Measurements from ENCODE around the gene TRIM10.
"Not testable (repeated sequence)": the region's sequence is repeated elsewhere in the genome, so short reads cannot be mapped to it uniquely, and the experiment has no call there.

TRIM10 gene

DNA sequence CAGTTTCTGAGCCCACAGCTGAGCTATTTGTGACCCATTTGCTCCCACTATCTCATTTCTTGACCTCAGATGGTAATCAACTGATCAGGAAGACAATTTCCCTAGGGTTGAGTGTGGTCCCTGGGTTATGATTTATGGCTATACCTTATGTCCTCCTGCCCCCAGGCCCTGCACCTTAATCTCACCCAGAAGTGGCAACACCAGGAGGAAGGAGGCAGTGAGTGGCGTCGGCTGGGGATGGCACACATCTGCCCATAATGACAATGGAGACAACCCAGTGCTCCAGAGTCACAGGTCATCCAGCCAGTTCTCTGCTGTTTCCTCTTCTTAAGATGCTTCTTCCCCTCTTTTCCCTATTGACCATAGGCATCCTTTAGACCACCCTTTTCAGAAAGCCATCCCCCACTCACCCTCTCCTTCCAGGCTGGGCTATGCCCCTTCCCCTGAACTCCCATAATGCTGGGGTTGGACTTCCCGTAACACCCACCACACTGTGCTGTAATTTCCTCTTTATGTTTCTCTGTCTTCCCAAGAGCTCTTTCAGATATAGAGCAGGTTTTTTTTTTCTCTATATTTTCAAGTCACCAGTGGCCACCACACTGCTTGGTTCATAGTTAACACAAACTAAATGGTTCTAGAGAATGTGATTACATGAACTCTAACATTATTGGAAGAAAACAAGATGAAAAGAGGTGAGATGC lies 8.0 kb downstream of the TRIM10 start:
- no peak for DNase-seq

DNA sequence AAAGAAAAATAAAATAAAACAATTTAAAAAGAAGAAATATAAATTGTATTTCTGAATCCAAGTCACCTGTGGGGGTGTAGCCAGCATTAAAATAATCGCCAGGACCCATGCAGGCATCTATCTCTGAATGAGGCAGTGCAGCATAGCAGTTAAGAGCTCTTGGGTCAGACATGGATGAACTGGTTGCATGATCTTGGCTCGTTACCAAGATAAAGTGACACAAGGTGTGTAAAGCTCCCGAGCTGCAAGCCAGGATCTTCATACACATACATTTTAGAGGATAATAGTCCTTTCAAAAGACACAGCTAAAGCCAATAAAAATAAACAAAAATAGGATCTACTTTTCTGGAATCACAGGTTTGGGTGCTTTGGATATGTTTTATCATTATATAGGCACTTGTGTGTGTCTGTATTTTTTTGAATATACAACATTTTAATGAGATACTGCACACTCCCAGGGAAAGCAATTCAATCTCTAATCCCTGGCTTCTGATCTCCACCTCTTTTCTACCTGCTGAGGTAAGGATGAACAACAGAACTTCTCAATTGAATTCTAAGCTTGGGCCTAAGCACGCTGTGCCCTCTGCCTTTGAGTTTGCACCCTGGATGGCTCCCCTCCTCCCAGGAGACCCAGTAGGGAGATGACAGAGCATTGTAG lies 8.9 kb downstream of the TRIM10 start:
- DNase-seq: no peak

DNA sequence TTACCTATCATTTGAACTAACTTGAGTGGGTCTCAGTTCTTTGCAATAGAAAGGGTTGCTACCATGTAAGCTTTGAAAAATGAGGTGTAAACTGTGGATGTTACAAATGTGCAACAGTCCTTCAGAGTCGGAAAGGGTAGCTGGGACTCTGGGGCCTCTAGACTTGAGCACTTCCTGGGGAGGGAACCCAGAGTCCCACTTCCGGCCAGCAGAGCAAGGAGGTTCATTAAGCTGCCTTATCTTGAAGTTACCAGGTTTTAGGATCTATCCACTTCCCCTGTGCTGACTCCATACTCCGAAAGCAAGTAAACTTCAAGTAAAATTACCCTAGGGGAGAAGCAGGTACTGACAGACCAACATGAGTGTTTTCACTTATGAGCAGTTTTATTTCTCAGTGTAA lies 9.4 kb downstream of the TRIM10 start:
- no peak for DNase-seq

DNA sequence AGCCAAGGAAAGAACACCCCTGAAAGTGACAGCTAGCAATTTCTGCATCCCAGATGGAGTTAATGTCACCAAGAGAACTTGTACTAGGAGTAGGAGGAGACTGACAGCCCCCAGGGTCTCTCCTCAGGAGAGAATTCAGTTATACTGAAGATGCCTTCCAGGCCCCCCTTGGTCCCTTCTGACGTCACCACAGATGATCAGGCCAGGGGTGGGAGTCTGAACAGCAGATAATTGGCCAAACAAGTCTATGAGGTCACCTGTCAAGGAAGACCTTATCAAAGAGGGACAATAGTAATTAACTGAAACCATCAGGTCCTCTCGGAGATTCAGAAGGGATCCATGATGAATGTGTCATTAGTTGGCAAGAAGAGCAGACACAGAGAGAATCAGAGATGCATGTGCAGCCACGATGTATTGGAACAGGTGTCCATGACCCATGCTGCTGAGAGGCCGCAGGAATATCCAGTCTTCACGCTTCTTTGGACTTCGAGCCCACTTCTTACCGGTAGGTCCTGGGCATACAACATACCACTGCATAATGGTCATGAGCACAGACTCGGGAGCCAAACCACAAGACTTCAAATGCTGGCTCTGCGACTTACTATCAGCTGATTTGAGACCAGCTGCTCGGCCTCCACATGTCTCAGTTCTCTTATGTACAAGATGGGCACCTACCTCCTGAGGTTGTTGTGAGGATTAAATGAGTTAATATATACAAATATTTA lies 10.2 kb downstream of the TRIM10 start:
- DNase-seq: no peak

DNA sequence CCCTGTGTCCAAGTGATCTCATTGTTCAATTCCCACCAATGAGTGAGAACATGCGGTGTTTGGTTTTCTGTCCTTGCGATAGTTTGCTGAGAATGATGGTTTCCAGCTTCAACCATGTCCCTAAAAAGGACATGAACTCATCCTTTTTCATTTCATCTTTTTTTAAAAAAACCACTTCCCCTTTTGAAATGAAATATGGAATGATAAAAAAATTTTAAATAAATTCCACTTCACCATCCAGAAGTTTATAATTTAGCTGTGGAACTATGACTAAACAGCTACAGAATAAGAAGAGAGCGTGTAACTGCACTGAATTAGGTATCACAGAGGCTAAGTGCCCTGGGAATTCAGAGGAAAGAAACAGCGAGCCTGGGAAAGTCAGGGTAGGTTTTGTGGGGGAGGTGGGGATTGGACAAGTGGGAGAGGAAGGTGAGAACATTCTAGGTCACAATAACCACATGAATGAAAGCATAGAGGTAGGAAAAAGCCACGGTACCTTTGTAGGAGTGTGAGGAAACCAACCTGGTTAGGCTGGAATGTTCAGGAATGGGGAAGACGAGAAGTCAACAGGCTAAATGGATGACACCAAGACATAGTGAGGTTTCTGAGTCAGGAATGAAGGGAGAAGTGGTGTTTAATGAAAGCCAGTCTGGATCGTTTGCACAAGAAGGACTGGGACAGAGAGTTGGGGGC lies 11.0 kb downstream of the TRIM10 start:
- no peak for DNase-seq

DNA sequence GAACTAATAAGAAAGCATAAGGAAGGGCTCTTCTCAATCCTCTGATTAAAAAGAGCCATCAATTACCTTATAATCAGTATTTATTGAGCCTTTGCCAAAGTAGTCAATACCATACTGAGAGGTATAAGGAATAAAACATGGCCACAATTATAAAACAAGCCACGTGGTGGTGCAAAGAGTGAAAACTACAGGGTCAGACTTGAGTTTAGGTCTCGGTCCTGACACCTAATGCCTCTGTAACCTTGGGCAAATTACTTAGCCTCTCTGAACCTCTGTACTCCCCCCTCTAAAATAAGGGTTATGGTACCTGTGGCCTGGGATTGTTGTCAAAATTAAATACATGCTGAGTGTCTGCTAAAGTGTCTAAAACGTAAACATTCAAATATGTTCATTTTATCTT lies 11.8 kb downstream of the TRIM10 start:
- DNase-seq: no peak

DNA sequence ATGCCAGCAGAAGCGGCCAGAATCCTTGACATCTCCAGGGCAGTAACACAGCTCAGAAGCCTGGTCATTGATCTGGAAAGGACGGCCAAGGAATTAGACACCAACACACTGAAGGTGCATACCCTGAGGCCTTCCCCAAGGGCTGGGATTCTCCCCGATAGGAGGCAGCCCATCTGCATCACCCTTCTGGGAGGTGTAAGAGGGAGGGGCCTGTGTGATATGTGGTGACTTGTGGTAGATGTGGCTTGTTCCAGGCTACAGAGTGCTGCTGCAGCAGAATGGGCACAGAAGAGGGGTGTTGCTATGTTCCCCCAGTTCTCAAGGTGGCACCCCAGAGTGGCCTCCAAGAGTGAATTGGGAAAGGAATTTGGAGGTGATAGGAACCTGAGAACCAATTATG lies 13.9 kb downstream of the TRIM10 start:
- DNase-seq: no peak

DNA sequence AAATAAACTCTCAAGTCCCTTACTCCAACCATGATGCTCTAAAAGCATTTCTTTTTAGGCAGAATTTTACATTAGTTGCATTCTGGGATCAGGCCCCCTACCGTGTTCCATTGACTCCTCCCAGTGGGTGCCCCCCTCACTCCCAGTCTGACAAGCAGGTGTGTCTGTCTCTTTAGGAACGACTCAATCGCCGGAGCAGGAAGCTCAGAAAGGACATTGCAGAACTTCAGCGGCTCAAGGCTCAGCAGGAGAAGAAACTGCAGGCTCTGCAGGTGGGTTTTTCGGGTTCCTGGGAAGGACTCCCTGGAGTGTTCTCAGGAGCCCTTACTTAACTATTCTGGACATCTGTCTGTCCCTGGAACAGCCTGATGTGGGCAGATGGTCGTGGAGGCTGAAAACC lies 15.2 kb downstream of the TRIM10 start:
- DNase-seq: no peak

DNA sequence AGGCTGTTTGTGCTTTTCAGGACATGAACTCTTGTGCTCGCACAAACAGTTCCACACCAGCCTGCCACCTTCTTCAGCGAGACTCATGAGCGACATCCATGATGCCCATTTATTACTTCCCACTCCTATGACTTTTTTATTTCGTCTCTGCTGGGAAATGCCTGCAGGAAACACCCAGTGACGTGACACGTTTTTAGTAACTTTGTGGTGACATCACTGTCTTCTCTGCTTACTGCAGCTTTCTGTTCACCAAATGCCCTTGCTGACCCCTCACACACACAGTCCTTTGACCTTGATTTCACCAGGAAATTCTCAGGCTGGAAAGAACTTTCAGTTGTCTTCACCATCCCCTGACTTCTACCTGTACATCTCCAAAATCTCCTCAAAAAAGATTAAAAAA lies 16.2 kb downstream of the TRIM10 start:
- no peak for DNase-seq

DNA sequence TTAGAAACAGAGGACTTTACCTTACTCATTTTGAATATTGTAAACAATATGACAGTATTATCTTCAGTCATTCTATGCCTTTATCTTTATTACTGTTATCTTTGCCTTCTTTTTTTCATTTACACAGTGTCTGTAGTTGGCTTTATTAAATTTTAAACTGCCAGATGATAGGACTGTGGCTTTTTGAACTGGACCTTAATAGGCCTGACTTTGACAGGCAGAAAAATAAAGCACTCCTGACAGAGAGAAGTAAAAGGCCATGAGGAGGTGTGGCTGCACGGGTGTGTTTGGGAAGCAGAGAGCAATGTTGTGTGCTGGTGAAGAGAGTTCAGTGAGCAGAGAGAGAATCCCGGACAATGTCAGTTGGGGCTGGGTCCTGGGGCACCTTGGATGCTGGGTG lies 17.2 kb downstream of the TRIM10 start:
- DNase-seq: no peak

DNA sequence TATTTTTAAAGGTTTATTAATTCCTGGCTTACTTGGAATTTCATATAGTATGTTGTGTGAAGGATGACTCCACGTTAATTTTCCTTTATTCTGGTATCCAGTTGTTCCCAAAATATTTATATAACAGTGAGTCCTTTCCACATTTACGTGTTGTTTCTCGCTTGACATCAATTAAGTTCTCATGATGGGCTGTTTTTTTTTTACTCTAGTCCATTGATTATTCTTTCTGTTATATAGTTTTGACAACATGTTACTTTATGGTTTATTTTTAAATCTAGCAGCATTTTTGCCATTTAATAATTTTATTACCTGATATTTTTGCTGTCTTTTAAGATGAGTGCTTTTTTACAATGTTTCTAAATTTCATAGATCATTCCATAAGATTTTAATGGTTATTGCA lies 18.3 kb downstream of the TRIM10 start:
- no peak for DNase-seq

DNA sequence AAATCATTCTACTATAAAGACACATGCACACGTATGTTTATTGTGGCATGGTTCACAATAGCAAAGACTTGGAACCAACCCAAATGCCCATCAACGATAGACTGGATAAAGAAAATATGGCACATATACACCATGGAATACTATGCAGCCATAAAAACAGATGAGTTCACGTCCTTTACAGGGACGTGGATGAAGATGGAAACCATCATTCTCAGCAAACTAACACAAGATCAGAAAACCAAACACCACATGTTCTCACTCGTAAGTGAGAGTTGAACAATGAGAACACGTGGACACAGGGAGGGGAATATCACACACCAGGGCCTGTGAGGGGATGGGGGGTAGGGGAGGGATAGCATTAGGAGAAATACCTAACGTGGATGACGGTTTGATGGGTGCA lies 20.8 kb downstream of the TRIM10 start:
- DNase-seq: not testable (repeated sequence)

DNA sequence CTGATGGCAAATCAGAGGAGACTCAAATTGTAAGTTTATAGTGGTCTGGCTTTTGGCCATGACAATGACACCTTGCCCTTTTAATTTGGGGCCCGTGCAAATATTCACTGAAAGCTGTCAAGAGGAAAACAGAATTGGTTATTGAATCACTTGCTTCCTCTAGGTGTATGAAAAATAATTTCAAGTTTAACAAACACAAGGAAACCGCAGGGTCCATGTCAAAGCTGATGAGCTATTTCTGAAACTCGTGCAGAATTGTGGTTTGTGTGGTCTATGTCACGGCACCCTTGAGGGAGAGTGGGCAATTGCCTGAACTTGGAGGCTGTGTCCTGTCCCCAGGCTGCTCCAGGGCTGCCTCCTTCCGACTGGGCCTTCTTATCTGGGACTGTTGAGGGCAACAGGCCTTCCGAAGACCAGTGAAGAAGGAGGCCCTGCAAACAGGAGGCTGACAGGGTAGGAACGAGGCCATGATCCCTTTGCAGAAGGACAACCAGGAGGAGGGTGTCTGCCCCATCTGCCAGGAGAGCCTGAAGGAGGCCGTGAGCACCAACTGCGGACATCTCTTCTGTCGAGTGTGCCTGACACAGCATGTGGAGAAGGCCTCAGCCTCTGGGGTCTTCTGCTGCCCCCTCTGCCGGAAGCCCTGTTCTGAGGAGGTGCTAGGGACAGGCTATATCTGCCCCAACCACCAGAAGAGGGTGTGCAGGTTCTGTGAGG lies 24.3 kb downstream of the TRIM10 start:
- DNase-seq: no peak

DNA sequence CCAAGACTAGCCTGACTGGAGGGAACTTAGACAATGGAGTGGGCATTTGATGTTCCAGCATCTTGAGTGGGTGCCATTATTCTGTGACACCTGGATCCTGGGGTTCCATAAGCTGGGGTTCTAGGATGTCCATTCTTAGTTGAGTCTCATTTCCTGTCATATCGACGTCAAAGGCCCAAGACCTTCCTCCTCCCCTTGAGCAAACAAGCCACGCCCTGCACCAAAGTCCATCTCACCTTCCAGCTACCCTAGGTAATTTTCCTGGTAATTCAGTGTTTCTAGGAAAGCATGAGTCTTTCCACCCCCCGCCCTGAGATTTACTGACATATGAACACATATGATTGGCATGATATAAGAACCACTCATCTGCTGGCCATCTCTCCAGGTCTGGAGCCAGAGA lies 25.3 kb downstream of the TRIM10 start, which contains the start of gene TRIM40:
Gene TRIM40, plus strand, starts transcription at position 384 of the 400 bp plus-strand sequence. CDS start 897 bp downstream, outside the sequence.
- no peak for DNase-seq

DNA sequence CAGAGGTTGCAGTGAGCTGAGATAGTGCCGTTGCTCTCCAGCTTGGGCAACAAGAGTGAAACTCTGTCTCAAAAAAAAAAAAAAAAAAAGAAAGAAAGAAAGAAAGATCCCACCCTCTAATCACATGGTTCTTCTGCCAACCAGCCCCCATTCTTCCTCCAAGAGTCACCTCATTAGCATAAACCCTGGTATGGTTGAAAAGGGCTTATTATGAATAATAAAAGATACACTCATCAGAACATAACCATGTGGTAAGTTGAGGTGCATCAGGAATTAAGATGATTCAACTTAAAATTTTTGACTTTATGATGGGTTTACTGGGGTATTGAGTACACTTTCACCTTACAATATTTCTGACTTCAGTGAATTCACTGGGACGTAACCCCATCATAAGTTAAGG lies 25.9 kb downstream of the TRIM10 start:
- no peak for DNase-seq

DNA sequence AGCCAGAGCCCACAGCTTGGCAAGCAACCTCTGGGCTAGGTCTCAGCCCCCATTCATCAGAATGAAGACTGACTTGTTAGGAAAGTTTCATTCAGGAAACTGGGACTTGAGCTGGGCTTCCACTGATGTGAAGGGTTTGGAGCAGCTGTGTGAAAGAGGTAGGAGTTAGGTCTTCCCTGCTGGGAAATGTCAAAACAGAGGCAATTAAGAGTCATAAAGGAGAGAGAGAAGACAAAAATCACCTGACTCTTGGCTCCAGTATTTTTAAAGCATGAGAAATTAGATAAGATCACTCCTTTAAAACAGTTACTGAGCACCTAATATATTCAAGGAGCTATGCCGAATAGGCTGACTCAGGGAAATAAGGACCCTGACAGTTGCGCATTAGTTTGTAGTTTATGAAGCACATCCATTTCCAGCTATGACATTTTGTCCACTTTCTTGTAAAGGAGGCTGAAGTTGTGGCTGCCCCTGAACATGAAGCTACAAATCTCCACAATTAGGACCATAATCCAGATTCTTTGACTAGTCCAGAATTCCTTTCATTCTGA lies 29.0 kb downstream of the TRIM10 start:
- DNase-seq: no peak

DNA sequence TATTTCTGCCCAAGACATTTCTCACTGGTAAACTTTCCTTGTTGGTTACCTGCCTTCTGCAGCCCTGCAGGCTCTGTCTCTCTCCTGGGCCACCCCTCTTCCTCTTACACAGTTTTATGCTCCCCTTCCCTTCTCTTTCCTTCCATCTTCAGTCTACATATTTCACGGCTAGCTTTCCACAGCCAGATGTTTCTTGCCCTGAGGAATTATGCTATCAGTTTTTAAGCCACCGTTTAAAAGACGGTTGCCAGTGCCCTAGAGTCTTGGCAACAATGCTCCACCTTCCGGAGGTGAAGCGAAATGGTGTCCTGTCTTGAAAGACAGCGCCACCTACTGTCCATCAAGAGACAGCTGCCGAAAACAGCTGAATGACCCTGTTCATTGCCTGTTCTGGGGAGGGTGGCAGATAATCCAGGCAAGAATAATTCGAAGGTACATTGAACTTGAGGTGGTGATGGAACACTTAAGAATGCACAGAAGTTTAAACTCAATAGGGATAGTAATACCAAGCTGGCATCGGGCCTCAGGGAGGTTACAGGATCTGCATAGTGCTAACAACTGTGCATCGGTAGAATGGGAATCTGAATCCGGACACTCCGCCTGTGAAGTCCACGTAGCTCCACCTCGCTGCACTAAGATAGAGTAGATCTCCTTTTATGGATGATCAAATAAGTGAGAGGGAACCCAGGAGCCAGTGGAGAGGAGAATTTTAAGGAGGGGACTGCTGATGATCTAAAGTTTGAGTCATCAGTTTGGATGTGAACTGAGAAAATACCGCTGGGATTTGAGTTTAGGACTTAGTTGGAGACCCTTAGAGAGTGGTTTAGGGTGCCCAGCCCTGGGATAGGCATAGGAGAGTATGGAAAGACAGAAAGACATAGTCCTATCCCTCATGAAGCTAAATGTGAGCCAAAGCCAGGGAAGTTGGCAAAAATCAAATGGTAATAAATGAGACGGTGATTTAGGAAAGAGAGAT lies 29.8 kb downstream of the TRIM10 start:
- peak in 1 of 2 donors; percentile 64 for DNase-seq

DNA sequence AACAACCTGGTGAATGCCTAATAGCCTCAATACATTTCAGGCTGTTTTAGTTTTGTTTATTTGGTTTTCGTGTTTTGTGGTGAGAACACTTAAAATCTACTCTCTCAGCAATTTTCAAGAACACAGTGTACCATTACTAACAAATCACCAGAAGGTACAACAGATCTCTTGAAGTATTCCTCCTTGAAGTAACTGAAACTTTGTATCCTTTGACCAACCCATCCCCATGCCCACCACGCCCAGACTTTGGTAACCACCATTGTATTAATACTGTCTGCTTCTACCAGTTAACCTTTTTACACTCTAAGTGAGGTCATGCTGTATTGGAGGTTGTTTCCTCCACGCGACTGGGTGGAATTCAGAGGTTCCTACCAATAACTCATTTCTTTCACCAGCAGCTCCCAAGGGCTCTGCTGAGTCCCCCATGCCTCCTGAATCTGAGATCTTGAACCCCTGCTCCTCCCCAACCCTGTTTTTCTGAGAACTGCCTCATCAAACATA lies 30.8 kb downstream of the TRIM10 start:
- no peak for DNase-seq

DNA sequence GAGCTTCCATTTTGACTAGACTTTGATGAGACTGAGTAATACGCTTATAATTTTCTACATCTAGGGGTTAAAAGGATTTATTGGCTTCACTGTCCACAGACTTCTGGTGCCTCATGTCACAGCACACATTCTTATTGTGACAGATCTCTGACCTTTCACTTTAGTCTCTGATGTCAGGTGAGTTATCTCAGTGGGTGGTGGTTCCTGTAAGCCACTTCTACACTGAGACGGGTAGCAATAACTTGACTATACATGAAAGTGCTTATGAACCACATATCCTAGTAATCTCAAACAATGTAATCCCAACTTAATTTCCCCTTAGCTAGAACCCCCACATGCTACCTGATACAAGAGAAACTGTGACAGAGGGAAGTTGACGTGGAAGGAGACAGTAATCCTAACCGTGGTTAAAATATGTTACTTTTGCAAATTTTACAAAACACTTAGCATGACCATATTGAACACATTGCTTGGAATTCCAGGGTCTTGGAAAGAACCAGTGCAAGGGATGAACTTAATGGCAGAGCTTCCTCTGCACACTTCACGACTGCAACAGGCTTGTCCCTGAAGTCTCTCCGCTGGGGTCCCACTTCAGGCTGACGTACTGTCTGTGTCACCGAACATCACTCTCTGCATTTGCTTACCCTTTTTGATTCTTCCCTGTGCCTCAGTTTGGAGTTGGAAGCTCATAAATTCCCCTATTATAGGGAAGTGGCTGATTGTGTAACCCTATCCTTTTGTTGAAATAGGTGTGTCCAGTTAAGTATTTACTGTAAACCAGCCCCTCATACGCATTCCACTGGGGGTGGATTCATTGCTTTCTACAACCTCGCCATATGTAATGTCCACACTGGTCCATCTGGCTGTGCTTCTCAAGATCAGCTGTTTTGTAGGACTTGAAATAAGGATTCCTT lies 31.5 kb downstream of the TRIM10 start:
- no peak for DNase-seq
